BE2C (cell line): ENCODE results near the gene CCL16.

Experiments used
- DNase-seq: peaks from one replicate; pipeline ENCODE4 v3.0.0-alpha.2; 2020
- H3K27me3 ChIP-seq: fragments of 250-450 bp; sonication (Bioruptor Pico); 2 replicates; pipeline ENCODE4 v1.5.1; 2020; ENCODE audit warnings: mild to moderate bottlenecking
- H3K36me3 ChIP-seq: fragments of 250-450 bp; sonication (Bioruptor Pico); 2 replicates; pipeline ENCODE4 v1.5.1; 2020; ENCODE audit warnings: mild to moderate bottlenecking
- H3K4me1 ChIP-seq: fragments of 250-450 bp; sonication (Bioruptor Pico); 2 replicates; pipeline ENCODE4 v1.5.1; 2020
- H3K4me3 ChIP-seq: 2 replicates; pipeline ENCODE4 v1.5.1; 2011; ENCODE audit warnings: low read depth, low read length
- H3K9me3 ChIP-seq: fragments of 250-450 bp; sonication (Bioruptor Pico); 2 replicates; pipeline ENCODE4 v1.5.1; 2020
- CTCF ChIP-seq: IDR thresholded peaks from 2 replicates; pipeline ENCODE4 v1.5.1; 2012; ENCODE audit warnings: mild to moderate bottlenecking, low read depth, low read length

The CCL16 gene

GRCh38 chr17:35969558-35970380 is 11.5 kb downstream of the CCL16 start:
- no peak overlapping the region for H3K4me3 ChIP-seq
- H3K27me3 ChIP-seq = peaks cover 24% of the 10 kb centered on the region
- H3K36me3 ChIP-seq = no peaks in the 10 kb centered on the region

GRCh38 chr17:35968520-35969054 is 12.7 kb downstream of the CCL16 start:
- Histone ChIP-seq H3K4me1 (no peaks in the 10 kb centered on the region), H3K9me3 (no peaks in the 10 kb centered on the region), H3K36me3 (no peaks in the 10 kb centered on the region), H3K4me3 (no peak overlapping the region), H3K27me3 (peaks cover 34% of the 10 kb centered on the region)
- no peak for DNase-seq
- TF ChIP-seq CTCF = no peak

More at GRCh38 chr17:35969558-35970380, 11.5 kb downstream of the CCL16 start:
- DNase-seq = peak; percentile 74
- Histone ChIP-seq H3K9me3 (no peaks in the 10 kb centered on the region), H3K4me1 (no peaks in the 10 kb centered on the region)
- TF ChIP-seq CTCF = peak; percentile 86

GRCh38 chr17:35965272-35965671 is 16.0 kb downstream of the CCL16 start:
- Histone ChIP-seq H3K36me3 (no peaks in the 10 kb centered on the region), H3K27me3 (peaks cover 59% of the 10 kb centered on the region), H3K4me1 (no peaks in the 10 kb centered on the region), H3K9me3 (no peaks in the 10 kb centered on the region), H3K4me3 (no peak overlapping the region)
- no peak for TF ChIP-seq CTCF
- DNase-seq = no peak

GRCh38 chr17:35963663-35964062 is 17.6 kb downstream of the CCL16 start:
- Histone ChIP-seq H3K9me3 (no peaks in the 10 kb centered on the region), H3K4me3 (no peak overlapping the region), H3K4me1 (no peaks in the 10 kb centered on the region), H3K27me3 (peaks cover 69% of the 10 kb centered on the region), H3K36me3 (no peaks in the 10 kb centered on the region)
- no peak for DNase-seq
- TF ChIP-seq CTCF = no peak

- Histone ChIP-seq H3K4me1 (no peaks in the 10 kb centered on the region), H3K36me3 (no peaks in the 10 kb centered on the region), H3K27me3 (peaks cover 32% of the 10 kb centered on the region), H3K9me3 (no peaks in the 10 kb centered on the region), H3K4me3 (no peak overlapping the region)
- no peak for TF ChIP-seq CTCF
- DNase-seq = no peak
Observed at GRCh38 chr17:35953720-35954119, 27.6 kb downstream of the CCL16 start.

- H3K4me1 ChIP-seq = no peaks in the 10 kb centered on the region
- H3K36me3 ChIP-seq = no peaks in the 10 kb centered on the region
- no peak for TF ChIP-seq CTCF
- H3K4me3 ChIP-seq = no peak overlapping the region
- no peak for DNase-seq
- no peaks in the 10 kb centered on the region for H3K9me3 ChIP-seq
- peaks cover 20% of the 10 kb centered on the region; the same call in 1 of the 2 replicates for H3K27me3 ChIP-seq
Observed at GRCh38 chr17:35949401-35949800, 31.9 kb downstream of the CCL16 start.
